Measurements from ENCODE around the gene DNAH7. TPM values are rescaled to one million over a fixed set of nuclear protein-coding genes. Genes with fewer than 3 reads are reported as not detected.

DNAH7 gene
- total and polyA plus RNA-seq, 9 of the 15 experiments (the other 6 are each of a cell fraction or from before 2014, with no cell fraction given): 0.03 to 0.42 (median 0.18) TPM

DNA sequence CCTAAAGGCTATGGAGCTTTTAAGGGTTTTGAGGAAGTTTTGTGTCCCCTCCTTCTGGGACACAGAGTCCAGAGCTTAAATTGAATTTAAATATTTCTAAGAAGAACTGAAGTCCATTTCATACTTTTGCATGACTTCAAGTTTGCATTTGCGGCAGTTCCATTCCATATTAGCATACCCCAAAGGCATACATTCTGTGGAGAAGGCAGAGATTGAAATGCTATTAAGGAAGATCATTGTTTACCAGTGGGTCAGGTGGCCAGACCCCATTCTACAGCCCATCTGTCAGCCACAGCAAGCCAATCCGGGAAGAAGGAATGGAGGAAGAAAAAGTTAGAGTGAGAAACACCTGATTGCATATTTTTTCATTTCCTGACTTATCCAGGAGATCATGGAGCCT is 75.0 kb downstream of the DNAH7 start:
- Histone ChIP-seq H3K9me1 (ENCODE audit: control insufficient read depth, insufficient read depth, low read length) (no peaks in the 10 kb centered on the region), H3K79me2 (ENCODE audit: control insufficient read depth, insufficient read depth, low read length) (no peaks in the 10 kb centered on the region), H3K27me3 (ENCODE audit: control insufficient read depth in 2 of 2, insufficient read depth in 2 of 2, low read length in 2 of 2) (no peaks in the 10 kb centered on the region), H3K4me1 (replicated peaks in 1 of 2; ENCODE audit: control insufficient read depth in 2 of 2, insufficient read depth in 2 of 2, low read length in 2 of 2) (no peaks in the 10 kb centered on the region), H3K27ac (ENCODE audit: extremely low read depth, low read depth, low read length) (no peak overlapping the region), H3K4me2 (ENCODE audit: insufficient read depth, low read length) (no peak overlapping the region), H3K4me3 (no peak overlapping the region), H4K20me1 (replicated peaks; ENCODE audit: control insufficient read depth, insufficient read depth, low read length) (no peaks in the 10 kb centered on the region), H2AFZ (ENCODE audit: low read depth, low read length) (no peak overlapping the region), H3K9ac (ENCODE audit: insufficient read depth in 1 of 2, low read depth in 2 of 2, low read length in 2 of 2) (no peak overlapping the region), H3K36me3 (ENCODE audit: control insufficient read depth, insufficient read depth, low read length) (no peaks in the 10 kb centered on the region), H3K9me3 (replicated peaks; ENCODE audit: control insufficient read depth, insufficient read depth, low read depth, low read length) (no peaks in the 10 kb centered on the region)
- ATAC-seq (no peak), DNase-seq (ENCODE audit: extremely low read depth in 1 of 4, low spot score in 3 of 4) (no peak), FAIRE-seq (no peak)
- ChIA-PET CTCF (ENCODE audit: low intra/inter-chr PET ratio) (no interaction called here), POLR2A (no interaction called here)
- in situ Hi-C loops (cut with MboI): no loop called here
- TF ChIP-seq ZNF277 (CRISPR knock-in tag; IDR thresholded peaks at IDR 0.05; ENCODE audit: borderline replicate concordance) (no peak), TCF7 (IDR thresholded peaks at IDR 0.05; ENCODE audit: borderline replicate concordance) (no peak), HMGN3 (IDR thresholded peaks at IDR 0.05; ENCODE audit: borderline replicate concordance, extremely low read depth, insufficient read length, low read depth, low read length) (no peak), FOXA1 (IDR thresholded peaks at IDR 0.05; ENCODE audit: borderline replicate concordance) (no peak), ZNF133 (CRISPR knock-in tag; IDR thresholded peaks at IDR 0.05) (no peak), ZNF124 (CRISPR knock-in tag; IDR thresholded peaks at IDR 0.05) (no peak), ZNF655 (CRISPR knock-in tag; IDR thresholded peaks at IDR 0.05) (no peak), RAD21 (CRISPR knock-in tag; conservative IDR thresholded peaks at IDR 0.05 in 1 of 2, IDR thresholded peaks at IDR 0.05 in 1 of 2) (no peak), POLR2AphosphoS2 (IDR thresholded peaks at IDR 0.05; ENCODE audit: low read length) (no peak)
- WGBS (ENCODE audit: insufficient coverage, low coverage, missing lambda C conversion rate): 0% methylated on average over 2 of the region's 2 CpGs
- intact Hi-C loops (cut with micrococcal nuclease): no loop called here
- BruUV-seq (replicated peaks): no TSS peak

All from K562 (cell line).